LNCAP (cell line): Measurements from ENCODE around the gene THSD7A.

Experiments used
- CTCF ChIP-seq: fragments of 450-650 bp; IDR thresholded peaks from 2 replicates; pipeline ENCODE4 v1.5.1; 2017; ENCODE audit warnings: mild to moderate bottlenecking

THSD7A gene

GRCh38 chr7:11811709-11812108 lies 20.3 kb downstream of the THSD7A start:
- no peak for TF ChIP-seq CTCF

- TF ChIP-seq CTCF, result no peak
Observed at GRCh38 chr7:11810043-11810625, 21.9 kb downstream of the THSD7A start.

- TF ChIP-seq CTCF, result no peak
Observed at GRCh38 chr7:11807000-11807399, 25.0 kb downstream of the THSD7A start.

- no peak for TF ChIP-seq CTCF
Observed at GRCh38 chr7:11804621-11805020, 27.4 kb downstream of the THSD7A start.

- no peak for TF ChIP-seq CTCF
Observed at GRCh38 chr7:11795231-11795630, 36.8 kb downstream of the THSD7A start.

GRCh38 chr7:11792166-11792565 lies 39.8 kb downstream of the THSD7A start:
- no peak for TF ChIP-seq CTCF

- TF ChIP-seq CTCF, result no peak
Observed at GRCh38 chr7:11788568-11788967, 43.4 kb downstream of the THSD7A start.

- TF ChIP-seq CTCF, result no peak
Observed at GRCh38 chr7:11787534-11787933, 44.5 kb downstream of the THSD7A start.
